ENCODE results near the gene TRIM63. TPM values are rescaled to one million over a fixed set of nuclear protein-coding genes. Genes with fewer than 3 reads are reported as not detected.

The TRIM63 gene
- total and polyA plus RNA-seq, 2 experiments from 2014 or later, result 29.4 to 32.8 TPM

- no peak for DNase-seq (ENCODE audit: low read depth in 1 of 2, low spot score in 1 of 2)
- peaks cover 66% of the 10 kb centered on the region for H3K27me3 ChIP-seq
- H3K36me3 ChIP-seq, result no peaks in the 10 kb centered on the region
- H3K9me3 ChIP-seq (ENCODE audit: low read depth), result no peaks in the 10 kb centered on the region
- no peak overlapping the region for H3K27ac ChIP-seq
- TF ChIP-seq CTCF (IDR thresholded peaks at IDR 0.05; ENCODE audit: low read depth, low read length), result no peak
- peak overlapping the region; percentile 15 for H3K4me3 ChIP-seq
- peaks cover 11% of the 10 kb centered on the region for H3K4me1 ChIP-seq (ENCODE audit: low read depth)
Observed at GRCh38 chr1:26044971-26045721, 22.3 kb downstream of the TRIM63 start.

- H3K36me3 ChIP-seq, result no peaks in the 10 kb centered on the region
- DNase-seq (ENCODE audit: low read depth in 1 of 2, low spot score in 1 of 2), result no peak
- TF ChIP-seq CTCF (IDR thresholded peaks at IDR 0.05; ENCODE audit: low read depth, low read length), result no peak
- H3K27ac ChIP-seq, result no peak overlapping the region
- H3K27me3 ChIP-seq, result peaks cover 62% of the 10 kb centered on the region
- H3K9me3 ChIP-seq (ENCODE audit: low read depth), result no peaks in the 10 kb centered on the region
- H3K4me3 ChIP-seq, result no peak overlapping the region
- H3K4me1 ChIP-seq (ENCODE audit: low read depth), result peaks cover 14% of the 10 kb centered on the region
Observed at GRCh38 chr1:26044414-26044813, 23.0 kb downstream of the TRIM63 start.

- Histone ChIP-seq H3K36me3 (no peaks in the 10 kb centered on the region), H3K4me1 (ENCODE audit: low read depth) (peaks cover 20% of the 10 kb centered on the region), H3K9me3 (ENCODE audit: low read depth) (no peaks in the 10 kb centered on the region), H3K27ac (no peak overlapping the region), H3K27me3 (peaks cover 55% of the 10 kb centered on the region), H3K4me3 (no peak overlapping the region)
- TF ChIP-seq CTCF (IDR thresholded peaks at IDR 0.05; ENCODE audit: low read depth, low read length), result no peak
- DNase-seq (ENCODE audit: low read depth in 1 of 2, low spot score in 1 of 2), result no peak
Observed at GRCh38 chr1:26043765-26044164, 23.7 kb downstream of the TRIM63 start.

- Histone ChIP-seq H3K4me1 (ENCODE audit: low read depth) (peaks cover 26% of the 10 kb centered on the region), H3K27me3 (peaks cover 37% of the 10 kb centered on the region)
Observed at GRCh38 chr1:26041978-26042377, 25.5 kb downstream of the TRIM63 start.

GRCh38 chr1:26041401-26041800, 26.0 kb downstream of the TRIM63 start:
- Histone ChIP-seq H3K27me3 (peaks cover 32% of the 10 kb centered on the region), H3K36me3 (no peaks in the 10 kb centered on the region), H3K4me3 (no peak overlapping the region), H3K9me3 (ENCODE audit: low read depth) (no peaks in the 10 kb centered on the region), H3K4me1 (ENCODE audit: low read depth) (peaks cover 30% of the 10 kb centered on the region), H3K27ac (no peak overlapping the region)
- no peak for TF ChIP-seq CTCF (IDR thresholded peaks at IDR 0.05; ENCODE audit: low read depth, low read length)
- DNase-seq (ENCODE audit: low read depth in 1 of 2, low spot score in 1 of 2), result no peak

More at GRCh38 chr1:26041978-26042377, 25.5 kb downstream of the TRIM63 start:
- TF ChIP-seq CTCF (IDR thresholded peaks at IDR 0.05; ENCODE audit: low read depth, low read length), result no peak
- no peak for DNase-seq (ENCODE audit: low read depth in 1 of 2, low spot score in 1 of 2)
- Histone ChIP-seq H3K36me3 (no peaks in the 10 kb centered on the region), H3K9me3 (ENCODE audit: low read depth) (no peaks in the 10 kb centered on the region), H3K27ac (no peak overlapping the region), H3K4me3 (no peak overlapping the region)
